IPS DF 19.7 (cell line): ENCODE measurements around the gene KIAA0319L.

Experiments
- DNase-seq: peaks from one replicate; pipeline ENCODE4 v3.0.0-alpha.2; 2013; ENCODE audit warnings: low read depth, low spot score

Gene KIAA0319L

GRCh38 chr1:35386290-35386689, 170.9 kb downstream of the KIAA0319L start:
- no peak for DNase-seq
